IgD-negative memory B cell (primary cell): ENCODE results near the gene CT45A10. TPM values are rescaled to one million over a fixed set of nuclear protein-coding genes. Genes with fewer than 3 reads are reported as not detected.

Experiments
- polyA plus RNA-seq: library from polyadenylated mRNA; unstranded; fragments of 300-500 nt; fragmentation: Illumina TruSeq; gene quantifications from one replicate; pipeline ENCODE4 v1.2.3, GENCODE V29; 2021

Gene CT45A10
- polyA plus RNA-seq, 1 donor from 2014 or later = not detected

Other genes starting within 250 kb of the CT45A10 start
- gene CT45A1, start 179.8 kb downstream of the CT45A10 start, polyA plus RNA-seq = not detected
- gene CT45A3, start 125.3 kb downstream of the CT45A10 start, polyA plus RNA-seq = not detected
- not detected for gene CT45A5, start 107.9 kb downstream of the CT45A10 start, polyA plus RNA-seq
- not detected for gene CT45A6, start 90.7 kb downstream of the CT45A10 start, polyA plus RNA-seq
- gene CT45A2, start 73.4 kb downstream of the CT45A10 start, polyA plus RNA-seq = not detected
- not detected for gene CT45A7, start 56.2 kb downstream of the CT45A10 start, polyA plus RNA-seq
- not detected for gene CT45A8, start 38.9 kb downstream of the CT45A10 start, polyA plus RNA-seq
- not detected for gene CT45A9, start 21.6 kb downstream of the CT45A10 start, polyA plus RNA-seq
- gene SAGE1, start 272 bp upstream of the CT45A10 start, polyA plus RNA-seq = not detected
- gene MMGT1, start 80.5 kb upstream of the CT45A10 start, polyA plus RNA-seq = 6.1 TPM
- gene SLC9A6, start 92.0 kb upstream of the CT45A10 start, polyA plus RNA-seq = 9.4 TPM